Progenitor cell of endocrine pancreas (in vitro differentiated cells): ENCODE results near the gene GJB3. TPM values are rescaled to one million over a fixed set of nuclear protein-coding genes. Genes with fewer than 3 reads are reported as not detected.
"Not testable (repeated sequence)": the region's sequence is repeated elsewhere in the genome, so short reads cannot be mapped to it uniquely, and the experiment has no call there.

Experiments used
- DNase-seq: peaks from one replicate; pipeline ENCODE4 v3.0.0; 2021; ENCODE audit warnings: low spot score; ENCODE audit not compliant: unreplicated experiment
- H3K27ac Mint-ChIP-seq: 2 replicates; pipeline ENCODE4 v1.8.0; 2021; ENCODE audit warnings: mild to moderate bottlenecking, moderate library complexity, mixed read lengths
- H3K27me3 Mint-ChIP-seq: 2 replicates; pipeline ENCODE4 v1.8.0; 2021; ENCODE audit warnings: mixed read lengths
- H3K36me3 Mint-ChIP-seq: 2 replicates; pipeline ENCODE4 v1.8.0; 2022; ENCODE audit warnings: mixed read lengths; ENCODE audit not compliant: insufficient read depth
- H3K4me1 Mint-ChIP-seq: 2 replicates; pipeline ENCODE4 v1.8.0; 2021; ENCODE audit warnings: low read depth, mixed read lengths
- H3K4me3 Mint-ChIP-seq: 2 replicates; pipeline ENCODE4 v1.8.0; 2021; ENCODE audit warnings: low read depth, mild to moderate bottlenecking, moderate library complexity, mixed read lengths
- H3K9me3 Mint-ChIP-seq: 2 replicates; pipeline ENCODE4 v1.8.0; 2021; ENCODE audit warnings: low read depth, mixed read lengths
- CTCF ChIP-seq: fragments of 200-600 bp; sonication (generic); IDR thresholded peaks from one replicate; pipeline ENCODE4 v1.5.0; 2021; ENCODE audit warnings: antibody characterized with exemption, mild to moderate bottlenecking; ENCODE audit not compliant: unreplicated experiment
- total RNA-seq: library from RNA; stranded (reverse); gene quantifications from 2 replicates; pipeline ENCODE4 v1.2.1, GENCODE V29; 2021

The GJB3 gene
- total RNA-seq, 1 donor from 2014 or later: 0.14 TPM

GRCh38 chr1:34816778-34817177 lies 35.8 kb downstream of the GJB3 start:
- TF ChIP-seq CTCF: no peak
- no peak overlapping the region for H3K27ac Mint-ChIP-seq
- no peaks in the 10 kb centered on the region for H3K27me3 Mint-ChIP-seq
- peaks cover 12% of the 10 kb centered on the region for H3K4me1 Mint-ChIP-seq
- H3K4me3 Mint-ChIP-seq: no peak overlapping the region
- DNase-seq: no peak
- no peaks in the 10 kb centered on the region for H3K36me3 Mint-ChIP-seq
- H3K9me3 Mint-ChIP-seq: no peaks in the 10 kb centered on the region

DNA sequence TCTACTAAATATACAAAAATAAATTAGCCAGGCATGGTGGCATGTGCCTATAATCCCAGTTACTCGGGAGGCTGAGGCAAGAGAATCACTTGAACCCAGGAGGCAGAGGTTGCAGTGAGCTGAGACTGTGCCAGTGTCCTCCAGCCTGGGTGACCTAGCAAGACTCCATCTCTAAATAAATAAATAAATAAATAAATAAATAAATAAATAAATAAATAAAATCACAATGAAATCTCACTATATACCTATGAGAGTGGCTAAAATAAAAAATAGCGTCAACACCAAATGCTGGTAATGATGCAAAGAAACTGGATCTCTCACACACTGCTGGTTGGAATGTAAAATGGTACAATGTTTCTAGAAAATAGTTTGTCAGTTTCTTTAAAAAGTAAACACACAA lies 37.8 kb downstream of the GJB3 start:
- not testable (repeated sequence) for H3K27ac Mint-ChIP-seq, H3K4me1 Mint-ChIP-seq, H3K36me3 Mint-ChIP-seq, H3K4me3 Mint-ChIP-seq, H3K9me3 Mint-ChIP-seq, DNase-seq, H3K27me3 Mint-ChIP-seq

- Mint-ChIP-seq H3K4me1 (peaks cover 27% of the 10 kb centered on the region), H3K27ac (no peak overlapping the region), H3K4me3 (no peak overlapping the region), H3K27me3 (no peaks in the 10 kb centered on the region), H3K36me3 (no peaks in the 10 kb centered on the region), H3K9me3 (no peaks in the 10 kb centered on the region)
- no peak for DNase-seq
- no peak for TF ChIP-seq CTCF
Observed at GRCh38 chr1:34822202-34822601, 41.2 kb downstream of the GJB3 start.

GRCh38 chr1:34824817-34825454 lies 43.9 kb downstream of the GJB3 start:
- Mint-ChIP-seq H3K4me1 (peaks cover 36% of the 10 kb centered on the region), H3K4me3 (peak overlapping the region; percentile 44), H3K9me3 (no peaks in the 10 kb centered on the region), H3K36me3 (no peaks in the 10 kb centered on the region), H3K27me3 (no peaks in the 10 kb centered on the region), H3K27ac (peak overlapping the region; percentile 88)
- DNase-seq: no peak
- TF ChIP-seq CTCF: no peak

DNA sequence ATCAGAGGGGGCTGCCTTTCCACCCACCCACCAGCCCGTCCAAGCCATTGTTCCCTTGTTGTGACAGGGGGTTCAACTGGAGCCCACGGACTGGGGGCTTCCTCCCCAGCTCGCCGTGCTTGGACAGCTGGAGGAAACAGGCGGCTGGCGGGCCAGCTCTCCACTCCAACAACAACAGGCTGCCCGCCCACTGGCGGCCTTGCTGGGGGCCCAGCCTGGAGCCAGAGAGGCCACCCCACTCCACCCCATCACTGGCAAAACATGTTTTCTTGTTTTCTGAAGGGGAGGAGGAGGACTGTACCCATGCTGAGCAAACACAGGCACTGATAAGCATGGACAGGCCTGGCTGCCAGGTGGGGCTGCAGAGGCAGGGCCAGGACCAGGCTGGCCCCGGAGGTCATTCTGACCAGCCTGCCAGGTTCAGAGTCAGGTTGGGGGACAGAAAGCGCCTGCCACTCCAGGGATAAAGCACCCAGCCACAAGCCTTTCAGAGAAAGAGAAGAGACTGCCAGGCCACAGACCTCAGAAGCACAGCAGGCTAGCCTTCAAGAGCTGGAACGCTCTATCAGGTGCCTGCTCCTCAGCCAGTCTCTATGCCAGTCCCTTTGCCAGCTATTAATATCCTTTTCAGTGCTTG lies 44.6 kb downstream of the GJB3 start:
- peak overlapping the region; percentile 88 for H3K27ac Mint-ChIP-seq
- H3K4me3 Mint-ChIP-seq: no peak overlapping the region
- H3K27me3 Mint-ChIP-seq: no peaks in the 10 kb centered on the region
- TF ChIP-seq CTCF: no peak
- no peaks in the 10 kb centered on the region for H3K9me3 Mint-ChIP-seq
- H3K4me1 Mint-ChIP-seq: peaks cover 36% of the 10 kb centered on the region
- DNase-seq: peak; percentile 35
- no peaks in the 10 kb centered on the region for H3K36me3 Mint-ChIP-seq
